NCI-H2029 (cell line): ENCODE data around the gene ACTR10.
"Not testable (repeated sequence)": the region's sequence is repeated elsewhere in the genome, so short reads cannot be mapped to it uniquely, and the experiment has no call there.

Experiments
- DNase-seq: peaks from one replicate; lab custom pipeline; 2025; lab: John Stamatoyannopoulos, UW

The ACTR10 gene

DNA sequence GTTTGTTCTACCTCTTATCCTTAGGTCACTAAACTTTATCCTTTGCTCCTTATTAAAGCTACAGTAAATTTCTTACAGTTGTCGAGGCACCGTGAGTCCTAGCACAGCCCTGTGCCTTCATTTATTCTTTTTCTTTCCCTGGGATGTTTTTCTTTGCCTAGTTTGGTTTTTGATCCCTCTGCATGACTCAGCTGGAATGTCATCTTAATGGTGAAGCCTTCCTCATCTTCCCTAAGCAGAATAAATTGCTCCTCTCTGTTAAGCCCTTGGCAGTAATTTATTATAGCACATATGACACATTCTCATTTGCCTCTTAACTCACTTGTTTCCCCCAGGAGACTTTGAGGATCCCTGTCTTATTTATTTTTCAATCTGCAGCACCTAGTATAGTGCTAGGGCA, 16.6 kb downstream of the ACTR10 start:
- no peak for DNase-seq

DNA sequence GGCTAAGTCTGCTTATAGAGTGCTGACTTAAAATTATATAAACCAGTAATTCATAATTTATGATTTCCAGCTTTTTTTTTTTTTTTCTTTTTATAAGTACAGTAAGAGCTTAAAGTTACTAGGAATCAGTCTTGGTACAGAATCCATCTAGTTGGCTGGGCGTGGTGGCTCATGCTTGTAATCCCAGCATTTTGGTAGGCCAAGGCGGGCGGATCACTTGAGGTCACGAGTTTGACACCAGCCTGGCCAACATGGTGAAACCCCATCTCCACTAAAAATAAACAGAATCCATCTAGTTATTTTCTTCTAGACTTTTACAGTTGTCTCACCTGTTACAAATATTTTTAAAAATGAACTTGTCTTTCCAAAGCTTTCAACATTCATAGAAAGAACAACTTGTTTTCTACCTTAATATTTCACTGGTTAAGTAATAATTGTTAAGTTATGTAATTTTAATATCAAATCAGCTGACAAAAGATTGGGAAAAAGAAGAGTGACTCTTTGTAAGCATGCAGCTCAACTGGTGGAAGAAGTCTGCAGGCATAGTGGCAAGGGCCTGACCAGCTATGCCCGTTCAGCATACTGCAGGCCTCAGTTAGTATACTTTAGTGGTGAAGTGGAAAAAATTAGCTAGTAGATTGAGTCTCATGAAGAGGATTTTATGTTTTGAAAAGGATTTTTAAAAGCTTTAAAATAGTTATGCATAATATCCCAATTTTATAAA, 27.3 kb downstream of the ACTR10 start:
- DNase-seq: no peak

DNA sequence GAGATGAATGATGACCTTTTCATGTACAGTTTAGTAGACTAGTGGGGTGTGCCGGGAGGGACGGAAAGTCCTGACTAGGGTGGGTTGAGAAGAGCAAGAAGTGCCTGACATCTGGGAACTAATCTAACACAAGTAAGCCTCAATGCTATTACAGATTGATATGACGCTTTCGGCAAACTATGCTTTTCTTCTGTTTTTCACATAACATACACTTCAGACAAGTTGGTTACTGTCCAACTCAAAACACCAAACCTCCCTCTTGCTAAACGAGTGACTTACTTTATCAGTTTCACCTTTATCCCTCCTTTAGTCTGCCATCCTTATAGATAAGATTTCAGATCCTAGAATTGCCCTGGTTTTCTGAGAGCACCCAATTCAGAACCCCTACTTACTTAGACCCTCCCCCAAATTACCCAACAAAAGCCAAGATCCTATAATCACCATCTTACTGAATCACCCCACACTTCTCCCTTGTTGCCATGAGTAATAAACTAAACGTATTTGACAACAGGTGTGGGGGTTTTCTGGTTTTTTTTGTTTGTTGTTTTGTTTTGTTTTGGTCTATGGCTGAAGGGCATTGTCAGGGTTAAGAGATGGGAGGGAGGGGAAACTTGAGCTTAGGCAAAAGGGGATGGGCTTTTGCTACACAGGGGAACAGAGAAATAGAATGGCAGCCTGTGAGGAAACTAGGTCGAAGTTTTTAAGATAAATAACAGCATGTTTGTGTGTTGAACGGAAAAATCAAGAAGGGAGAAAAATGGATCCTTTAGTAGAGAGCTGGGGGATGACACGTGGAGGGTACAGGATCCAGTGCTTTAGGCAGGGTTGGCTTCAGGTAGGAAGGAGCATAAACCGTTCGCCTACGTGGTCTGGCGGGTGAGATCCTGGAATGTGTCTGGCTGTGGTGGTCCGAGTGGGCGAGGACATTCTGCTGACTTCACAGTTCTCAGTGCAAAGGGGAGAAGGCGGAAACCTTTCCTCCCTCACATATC, 38.6 kb downstream of the ACTR10 start:
- DNase-seq: no peak

DNA sequence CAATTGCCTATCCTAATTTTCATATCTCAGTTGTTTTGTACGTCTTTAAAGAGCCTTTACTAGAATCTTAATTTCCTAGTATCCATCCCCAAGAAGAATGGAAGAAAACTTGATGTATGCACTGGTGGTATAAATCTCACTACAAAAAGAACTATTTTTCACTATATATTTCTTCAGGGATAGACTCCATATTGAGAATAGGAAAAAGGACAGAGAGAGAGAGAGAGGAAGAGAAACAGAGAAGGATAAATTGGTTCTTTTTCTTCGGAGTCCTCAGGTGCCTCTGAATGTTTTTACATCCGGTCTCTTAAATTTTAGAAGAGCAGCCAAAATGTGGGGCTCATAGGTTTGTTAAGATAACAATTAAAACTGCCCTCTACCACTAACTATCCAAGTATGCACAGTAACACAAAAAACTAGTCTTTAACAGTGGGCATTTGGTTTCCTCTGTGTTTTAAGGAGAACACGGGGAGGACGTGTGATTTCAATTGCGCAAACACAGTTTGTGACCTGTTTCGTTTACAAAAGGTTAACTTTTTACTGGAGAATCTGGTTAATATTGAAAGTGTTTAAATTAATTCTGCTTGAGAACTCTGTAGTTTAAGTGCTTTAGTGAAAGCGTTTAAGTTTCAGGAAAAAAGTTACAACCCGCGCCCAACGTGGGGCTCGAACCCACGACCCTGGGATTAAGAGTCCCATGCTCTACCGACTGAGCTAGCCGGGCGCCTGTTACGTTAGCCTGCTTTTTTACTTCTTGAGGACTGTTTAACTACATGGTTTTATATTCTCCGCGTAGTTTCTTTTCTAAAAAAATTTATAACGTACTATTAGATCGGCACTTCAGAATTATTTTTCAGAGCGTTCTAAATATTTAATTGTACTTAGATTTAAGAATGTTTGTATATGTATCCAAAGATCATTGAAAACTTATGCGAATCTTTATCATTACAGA, 39.6 kb downstream of the ACTR10 start:
- peak; percentile 67 for DNase-seq

DNA sequence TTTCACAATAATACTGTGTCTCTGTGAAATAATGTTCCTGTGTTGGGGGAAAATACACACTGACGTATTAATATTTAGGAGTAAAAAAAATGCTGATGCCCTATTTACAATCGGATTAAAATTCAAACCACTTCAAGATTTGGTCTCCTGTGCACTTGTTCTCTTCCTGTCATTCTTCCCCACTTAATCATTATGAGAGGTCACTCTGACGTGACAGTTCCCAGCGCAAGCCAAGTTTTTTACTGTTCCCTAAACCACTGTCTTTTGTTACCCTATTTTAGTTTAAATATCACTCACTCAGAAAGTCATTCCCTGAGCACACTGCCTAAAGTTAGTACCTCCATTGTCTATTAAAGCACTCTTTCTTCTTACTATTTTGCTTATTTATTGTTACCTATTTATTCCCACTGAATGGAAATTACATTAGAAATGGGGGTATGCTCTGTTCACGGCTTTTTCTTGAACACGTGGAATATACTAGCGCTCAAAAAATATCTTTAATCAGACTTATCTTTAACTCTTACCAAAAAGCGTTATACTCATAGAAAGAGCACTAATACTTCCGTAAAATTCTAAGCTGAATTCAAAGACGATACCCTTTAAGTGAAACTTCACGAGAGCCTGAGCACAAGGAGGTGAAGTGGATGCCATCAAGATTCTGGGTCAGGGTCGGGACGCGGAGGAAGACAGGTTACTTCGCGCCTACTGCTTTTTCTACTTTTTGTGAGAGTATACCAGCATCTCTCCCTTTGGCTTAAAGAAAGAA, 44.0 kb downstream of the ACTR10 start:
- peak; percentile 71 for DNase-seq

DNA sequence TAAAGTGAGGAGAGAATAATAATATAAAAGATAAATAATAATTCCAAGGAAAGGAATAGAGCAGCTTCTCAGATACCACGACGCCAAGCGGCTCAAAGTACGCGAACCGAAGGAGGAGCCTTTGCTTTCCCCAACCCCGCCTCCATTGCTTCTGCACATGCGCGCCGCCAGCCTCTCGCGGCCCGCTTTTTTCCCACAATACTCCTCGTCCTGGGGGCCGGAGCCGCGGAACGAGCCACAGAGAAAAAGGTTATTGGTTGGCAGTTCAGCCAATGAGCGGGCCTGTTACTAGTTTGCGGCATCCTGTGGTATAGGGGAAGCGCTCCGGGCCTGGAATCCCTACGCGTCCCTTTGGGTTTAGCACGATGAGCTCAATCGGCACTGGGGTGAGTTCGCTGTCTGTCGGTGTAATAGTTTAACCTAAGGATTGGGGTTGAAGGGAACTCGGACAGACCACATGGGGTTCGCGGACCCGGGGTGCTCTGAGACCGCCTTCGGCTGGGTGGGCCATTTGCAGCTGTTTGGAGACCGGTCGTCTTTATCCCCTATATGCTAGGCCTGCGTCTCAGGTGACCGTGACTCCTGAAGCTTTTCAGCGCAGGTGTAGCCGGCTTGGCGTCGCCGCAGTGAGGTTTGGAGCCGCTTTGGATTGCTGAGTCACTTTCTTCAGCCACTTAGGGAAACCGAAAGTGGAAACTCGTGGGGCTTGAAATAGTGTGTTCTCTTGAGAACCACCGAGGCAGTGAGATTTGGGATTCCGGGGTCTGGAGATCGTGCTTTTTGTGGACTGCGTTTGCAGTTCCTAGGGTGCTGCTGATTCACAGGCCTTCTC, 44.8 kb downstream of the ACTR10 start, which contains the start of gene PSMA3:
Gene PSMA3, plus strand, starts transcription at position 288 of the 832 bp plus-strand sequence. Its CDS starts 78 bp downstream, at position 366.
- peak; percentile 99 for DNase-seq

DNA sequence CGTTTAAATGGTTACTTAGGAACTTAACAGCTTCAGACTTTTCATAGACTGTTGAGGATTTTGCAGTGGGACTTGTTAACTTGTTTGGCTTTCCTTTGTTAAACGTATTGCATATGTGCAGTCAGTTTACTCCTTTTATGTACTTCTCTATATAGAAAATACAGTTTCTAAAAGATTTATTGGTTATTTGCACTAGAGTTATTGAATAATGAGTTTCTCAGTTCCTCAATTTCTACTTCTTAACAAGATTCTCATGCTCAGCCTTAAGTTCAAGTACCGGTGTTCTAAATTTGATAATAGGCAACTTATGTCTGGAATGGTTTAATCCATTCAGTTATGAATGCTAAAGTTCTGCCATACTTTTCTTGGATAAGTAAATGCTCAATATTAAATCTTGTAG, 45.6 kb downstream of the ACTR10 start:
- no peak for DNase-seq

DNA sequence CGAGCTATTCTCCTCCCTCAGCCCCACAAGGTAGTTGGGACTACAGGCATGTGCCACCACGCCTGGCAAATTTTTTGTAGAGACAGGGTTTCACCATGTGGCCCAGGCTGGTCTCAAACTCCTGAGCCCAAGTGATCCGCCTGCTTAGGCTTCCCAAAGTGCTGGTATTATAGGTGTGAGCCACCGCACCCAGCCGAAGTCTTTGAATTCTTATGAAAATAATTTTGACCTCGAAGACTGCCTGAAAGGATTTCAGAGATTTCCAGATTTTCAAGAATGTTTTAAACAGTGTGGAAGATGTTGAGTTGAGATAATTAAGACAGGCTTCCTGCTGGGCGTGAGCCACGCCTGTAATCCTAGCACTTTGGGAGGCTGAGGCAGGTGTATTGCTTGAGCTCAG, 49.7 kb downstream of the ACTR10 start:
- no peak for DNase-seq

DNA sequence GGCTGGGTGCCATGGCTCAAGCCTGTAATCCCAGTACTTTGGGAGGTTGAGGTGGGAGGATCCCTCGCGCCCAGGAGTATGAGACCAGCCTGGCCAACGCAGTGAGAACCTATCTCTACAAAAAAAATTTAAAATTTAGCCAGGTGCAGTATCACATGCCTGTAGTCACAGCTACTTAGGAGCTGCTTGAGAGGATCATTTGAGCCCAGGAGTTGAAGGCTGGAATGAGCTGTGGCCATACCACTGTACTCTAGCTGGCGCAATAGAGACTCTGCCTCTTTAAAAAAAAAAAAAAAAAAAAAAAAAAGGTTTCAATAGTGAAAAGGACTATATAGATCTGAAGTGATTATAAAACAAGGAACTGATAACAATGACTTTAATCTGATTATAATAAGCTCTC, 58.2 kb downstream of the ACTR10 start:
- DNase-seq: no peak

DNA sequence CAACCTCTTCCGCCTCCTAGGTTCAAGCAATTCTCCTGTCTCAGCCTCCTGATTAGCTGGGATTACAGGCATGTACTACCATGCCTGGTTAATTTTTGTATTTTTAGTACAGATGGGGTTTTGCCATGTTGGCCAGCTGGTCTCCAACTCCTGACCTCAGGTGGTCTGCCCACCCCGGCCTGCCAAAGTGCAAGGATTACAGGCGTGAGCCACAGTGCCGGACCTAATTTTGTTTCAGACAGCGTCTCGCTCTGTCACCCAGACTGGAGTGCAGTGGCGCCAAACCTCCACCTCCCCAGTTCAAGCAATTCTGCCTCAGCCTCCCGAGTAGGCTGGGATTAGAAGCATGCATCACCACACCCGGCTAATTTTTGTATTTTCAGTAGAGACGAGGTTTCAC, 62.1 kb downstream of the ACTR10 start:
- not testable (repeated sequence) for DNase-seq

DNA sequence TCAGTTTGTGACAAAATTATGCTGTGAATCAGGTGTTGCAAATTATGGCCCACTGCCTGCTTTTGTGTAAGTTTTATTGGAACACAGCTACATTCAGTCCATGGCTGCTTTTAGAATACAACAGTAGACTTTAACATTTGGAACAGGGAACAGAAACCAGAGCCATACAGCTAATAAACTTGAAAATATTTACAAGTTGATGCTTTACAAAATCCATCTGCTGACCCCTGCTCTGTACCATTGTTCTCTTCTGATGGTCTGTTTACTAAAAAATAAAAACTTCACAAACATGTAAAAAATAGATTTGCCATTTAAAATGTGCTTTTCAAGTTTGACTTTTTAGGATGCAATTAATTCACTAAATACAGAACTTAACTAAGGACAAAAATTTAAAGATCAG, 65.5 kb downstream of the ACTR10 start:
- no peak for DNase-seq

DNA sequence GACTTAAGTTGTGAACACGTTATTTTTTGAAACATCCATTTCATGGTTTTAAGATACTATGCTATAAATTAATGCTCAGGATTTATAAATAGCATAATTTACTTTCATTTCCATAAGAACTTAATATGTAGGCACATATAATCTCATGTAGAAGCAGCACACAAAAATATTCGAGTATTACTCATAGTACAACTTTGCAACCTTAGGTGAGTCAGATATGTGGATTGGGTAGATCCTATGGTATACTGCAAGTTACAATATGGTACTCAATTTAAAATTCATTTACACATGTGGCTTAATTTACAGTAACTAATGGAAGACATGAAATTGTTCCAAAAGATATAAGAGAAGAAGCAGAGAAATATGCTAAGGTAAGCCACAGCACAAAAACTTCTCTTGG, 70.7 kb downstream of the ACTR10 start:
- no peak for DNase-seq

DNA sequence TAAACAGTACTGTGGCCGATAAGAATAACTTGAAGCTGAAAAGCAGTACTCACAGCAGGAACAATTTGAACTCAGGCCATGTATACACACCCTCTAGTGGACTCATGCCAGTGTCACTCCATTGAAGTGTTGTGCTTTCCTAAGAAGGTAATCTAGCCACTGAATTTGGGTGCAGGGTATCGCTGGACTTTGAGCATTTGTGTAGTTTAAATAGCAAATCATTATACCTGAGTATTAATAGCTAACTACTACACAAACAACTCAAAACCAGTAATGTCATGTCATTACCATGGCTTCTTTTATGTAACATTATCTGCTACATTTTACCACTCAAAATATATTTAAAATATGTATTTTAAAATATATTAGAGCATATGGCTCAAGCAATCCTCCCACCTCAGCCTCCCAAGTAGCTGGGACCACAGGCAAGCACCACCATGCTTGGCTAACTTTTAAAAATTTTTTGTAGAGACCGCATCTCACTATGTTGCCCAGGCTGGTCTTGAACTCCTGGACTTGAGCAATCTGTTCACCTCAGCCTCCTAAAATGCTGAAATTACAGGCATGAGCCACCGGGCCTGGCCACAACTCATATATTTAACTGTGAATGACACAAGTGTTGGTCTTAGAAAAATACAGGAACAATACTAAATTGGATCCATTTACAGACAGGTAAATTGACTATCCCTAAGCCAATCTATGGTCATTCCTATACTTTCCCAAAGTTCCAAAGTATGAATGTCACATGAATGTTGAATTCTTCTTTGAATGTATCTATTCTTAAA, 72.8 kb downstream of the ACTR10 start:
- peak; percentile 70 for DNase-seq

DNA sequence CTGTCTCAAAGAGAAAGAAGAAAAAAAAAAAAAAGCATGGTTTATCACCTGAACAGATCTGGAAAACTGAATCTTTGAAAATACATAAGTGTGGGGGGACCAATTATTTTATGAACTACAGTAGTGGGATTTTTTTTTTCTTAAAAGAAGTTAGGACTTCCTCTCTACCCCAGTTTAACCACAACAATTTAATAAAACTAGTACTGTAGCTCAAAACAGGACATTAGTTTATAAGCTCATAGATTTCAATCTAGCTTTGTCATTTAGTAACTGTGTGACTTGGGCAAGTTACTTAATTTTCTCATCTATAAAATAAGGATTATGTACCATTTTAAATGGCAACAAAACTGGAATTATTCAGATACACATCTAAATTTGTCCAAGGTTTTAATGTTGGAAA, 74.9 kb downstream of the ACTR10 start:
- no peak for DNase-seq

DNA sequence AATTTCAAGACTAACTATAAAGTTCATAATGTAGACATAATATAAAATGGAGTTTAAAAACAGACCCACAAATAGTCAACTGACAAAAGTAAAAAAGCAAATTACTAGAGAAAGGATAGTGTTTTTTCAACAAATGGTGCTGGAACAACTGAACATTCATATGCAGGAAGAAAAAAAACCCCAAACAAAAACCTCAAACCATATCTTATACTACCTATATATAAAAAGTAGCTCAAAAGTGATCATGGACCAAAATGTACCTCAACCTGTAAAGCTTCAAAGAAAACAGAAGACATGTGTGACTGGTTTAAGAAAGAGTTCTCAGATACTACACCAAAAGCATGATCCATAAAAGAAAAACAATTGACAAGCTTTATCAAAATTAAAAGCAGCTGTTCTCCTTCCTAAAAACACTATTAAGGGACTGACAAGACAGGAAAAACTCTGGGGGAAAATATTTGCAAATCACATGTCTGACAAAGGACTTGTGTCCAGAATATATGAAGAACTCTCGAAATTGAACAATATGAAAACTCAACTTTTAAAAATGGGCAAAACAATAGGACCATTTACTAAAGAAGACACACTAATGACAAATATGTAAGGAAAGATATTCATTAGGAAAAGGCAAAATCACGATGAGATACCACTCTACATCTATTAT, 75.7 kb downstream of the ACTR10 start:
- DNase-seq: no peak

DNA sequence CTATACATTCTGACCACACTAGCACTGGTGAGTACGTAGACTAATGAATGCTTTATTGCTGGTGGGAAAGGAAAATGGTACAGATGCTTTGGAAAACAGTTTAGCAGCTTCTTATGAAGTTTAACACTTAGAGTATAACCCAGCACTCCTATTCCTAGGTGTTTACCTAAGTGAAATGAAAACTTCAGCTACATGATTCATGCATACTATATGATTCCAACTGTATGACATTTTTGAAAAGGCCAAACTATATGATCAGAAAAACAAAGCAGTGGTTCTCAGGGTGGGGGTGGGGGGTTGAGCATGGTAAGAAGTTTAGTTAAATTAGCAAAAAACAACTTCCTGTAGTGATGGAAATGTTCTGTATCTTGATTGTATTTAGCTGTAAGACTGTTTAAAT, 76.3 kb downstream of the ACTR10 start:
- no peak for DNase-seq

DNA sequence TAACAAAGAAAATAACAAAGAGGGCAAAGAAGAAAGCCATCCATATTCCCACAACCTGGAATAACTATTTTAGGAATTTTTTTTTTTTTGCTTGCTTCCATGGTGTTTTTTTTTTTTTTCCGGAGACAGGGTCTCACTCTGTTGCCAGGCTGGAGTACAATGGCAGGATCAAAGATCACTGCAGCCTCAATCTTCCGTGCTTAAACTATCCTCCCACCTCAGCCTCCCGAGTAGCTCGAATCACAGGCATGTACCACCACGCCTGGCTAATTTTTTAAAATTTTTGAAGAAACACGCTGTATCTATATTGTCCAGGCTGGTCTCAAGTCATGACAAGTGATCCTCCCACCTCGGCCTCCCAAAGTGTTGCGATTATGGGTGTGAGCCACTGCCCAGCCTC, 78.2 kb downstream of the ACTR10 start:
- DNase-seq: no peak

DNA sequence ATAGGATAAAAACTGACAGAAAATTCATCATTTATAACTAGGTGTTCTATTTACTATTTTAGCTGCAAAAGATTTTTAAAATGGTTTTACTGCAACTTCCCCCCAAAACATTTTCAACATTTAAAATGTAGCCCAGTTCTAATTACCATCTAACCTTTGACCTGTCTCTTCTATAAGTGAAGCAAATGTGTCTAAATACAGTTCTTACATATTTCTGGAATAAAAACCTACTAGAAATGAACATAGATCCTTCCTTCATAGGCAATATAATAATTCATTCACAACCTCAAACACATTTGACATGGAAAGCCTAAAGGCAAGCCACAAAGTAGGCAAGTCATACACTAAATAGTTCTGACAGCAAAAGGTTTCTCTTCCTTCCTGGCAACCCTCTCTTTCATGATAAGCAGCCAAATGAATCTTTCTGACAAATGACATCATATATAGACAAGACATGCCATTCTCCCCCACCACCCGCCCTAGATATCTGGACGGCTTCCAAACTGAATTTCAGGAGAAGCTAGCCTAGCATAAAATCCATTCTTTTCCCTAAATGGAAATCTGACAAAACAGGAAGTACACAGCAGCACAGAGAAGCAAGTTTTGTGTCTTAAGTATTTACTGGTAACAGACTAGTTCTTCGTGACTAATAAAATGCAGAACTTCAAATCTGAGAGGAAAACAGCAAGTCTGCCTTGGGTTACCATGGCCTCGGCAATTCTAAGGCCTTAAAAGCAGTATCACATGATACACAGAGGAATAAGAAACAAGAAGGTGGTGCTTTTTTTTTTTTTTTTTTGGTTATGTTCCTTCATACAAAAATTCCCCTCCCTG, 81.2 kb downstream of the ACTR10 start:
- peak; percentile 88 for DNase-seq
